ENCODE data around the gene CASP10. TPM values are rescaled to one million over a fixed set of nuclear protein-coding genes. Genes with fewer than 3 reads are reported as not detected.

The CASP10 gene
- total and polyA plus RNA-seq, 2 of the 13 experiments (the other 11 are each of a cell fraction or from before 2014, with no cell fraction given), result 22.2 to 23.8 TPM

GRCh38 chr2:201204655-201205514 lies 21.9 kb downstream of the CASP10 start (continued):
- TF ChIP-seq E2F5 (CRISPR knock-in tag; conservative IDR thresholded peaks at IDR 0.05) (no peak), ZNF777 (CRISPR knock-in tag; IDR thresholded peaks at IDR 0.05) (no peak), NFKBIZ (CRISPR knock-in tag; IDR thresholded peaks at IDR 0.05) (peak; percentile 33; the same call in 1 of the 2 replicates), SIX4 (CRISPR knock-in tag; IDR thresholded peaks at IDR 0.05) (peak; percentile 31; the same call in 1 of the 2 replicates), CEBPG (CRISPR knock-in tag; IDR thresholded peaks at IDR 0.05) (peak; percentile 82), RARG (CRISPR knock-in tag; IDR thresholded peaks at IDR 0.05; ENCODE audit: low read depth) (no peak), ZFP62 (CRISPR knock-in tag; IDR thresholded peaks at IDR 0.05) (no peak), PBX2 (CRISPR knock-in tag; IDR thresholded peaks at IDR 0.05) (no peak), ISL2 (CRISPR knock-in tag; IDR thresholded peaks at IDR 0.05) (peak; percentile 72), ZNF879 (CRISPR knock-in tag; IDR thresholded peaks at IDR 0.05) (no peak), KMT2B (CRISPR knock-in tag; IDR thresholded peaks at IDR 0.05) (peak; percentile 76; the same call in 1 of the 2 replicates), NCOA1 (CRISPR knock-in tag; IDR thresholded peaks at IDR 0.05) (peak; percentile 53; the same call in 1 of the 2 replicates), ZNF616 (CRISPR knock-in tag; IDR thresholded peaks at IDR 0.05; ENCODE audit: low read depth) (no peak; the same call in 1 of the 2 replicates), JARID2 (CRISPR knock-in tag; IDR thresholded peaks at IDR 0.05; ENCODE audit: insufficient replicate concordance) (no peak), ZSCAN12 (CRISPR knock-in tag; IDR thresholded peaks at IDR 0.05) (no peak), RAD51 (IDR thresholded peaks at IDR 0.05; ENCODE audit: borderline replicate concordance) (peak; percentile 26; the same call in 1 of the 2 replicates), ZNF83 (CRISPR knock-in tag; IDR thresholded peaks at IDR 0.05; ENCODE audit: borderline replicate concordance) (no peak), ZMYM4 (CRISPR knock-in tag; IDR thresholded peaks at IDR 0.05) (peak; percentile 86)
- TF ChIP-seq, protein P1, sequence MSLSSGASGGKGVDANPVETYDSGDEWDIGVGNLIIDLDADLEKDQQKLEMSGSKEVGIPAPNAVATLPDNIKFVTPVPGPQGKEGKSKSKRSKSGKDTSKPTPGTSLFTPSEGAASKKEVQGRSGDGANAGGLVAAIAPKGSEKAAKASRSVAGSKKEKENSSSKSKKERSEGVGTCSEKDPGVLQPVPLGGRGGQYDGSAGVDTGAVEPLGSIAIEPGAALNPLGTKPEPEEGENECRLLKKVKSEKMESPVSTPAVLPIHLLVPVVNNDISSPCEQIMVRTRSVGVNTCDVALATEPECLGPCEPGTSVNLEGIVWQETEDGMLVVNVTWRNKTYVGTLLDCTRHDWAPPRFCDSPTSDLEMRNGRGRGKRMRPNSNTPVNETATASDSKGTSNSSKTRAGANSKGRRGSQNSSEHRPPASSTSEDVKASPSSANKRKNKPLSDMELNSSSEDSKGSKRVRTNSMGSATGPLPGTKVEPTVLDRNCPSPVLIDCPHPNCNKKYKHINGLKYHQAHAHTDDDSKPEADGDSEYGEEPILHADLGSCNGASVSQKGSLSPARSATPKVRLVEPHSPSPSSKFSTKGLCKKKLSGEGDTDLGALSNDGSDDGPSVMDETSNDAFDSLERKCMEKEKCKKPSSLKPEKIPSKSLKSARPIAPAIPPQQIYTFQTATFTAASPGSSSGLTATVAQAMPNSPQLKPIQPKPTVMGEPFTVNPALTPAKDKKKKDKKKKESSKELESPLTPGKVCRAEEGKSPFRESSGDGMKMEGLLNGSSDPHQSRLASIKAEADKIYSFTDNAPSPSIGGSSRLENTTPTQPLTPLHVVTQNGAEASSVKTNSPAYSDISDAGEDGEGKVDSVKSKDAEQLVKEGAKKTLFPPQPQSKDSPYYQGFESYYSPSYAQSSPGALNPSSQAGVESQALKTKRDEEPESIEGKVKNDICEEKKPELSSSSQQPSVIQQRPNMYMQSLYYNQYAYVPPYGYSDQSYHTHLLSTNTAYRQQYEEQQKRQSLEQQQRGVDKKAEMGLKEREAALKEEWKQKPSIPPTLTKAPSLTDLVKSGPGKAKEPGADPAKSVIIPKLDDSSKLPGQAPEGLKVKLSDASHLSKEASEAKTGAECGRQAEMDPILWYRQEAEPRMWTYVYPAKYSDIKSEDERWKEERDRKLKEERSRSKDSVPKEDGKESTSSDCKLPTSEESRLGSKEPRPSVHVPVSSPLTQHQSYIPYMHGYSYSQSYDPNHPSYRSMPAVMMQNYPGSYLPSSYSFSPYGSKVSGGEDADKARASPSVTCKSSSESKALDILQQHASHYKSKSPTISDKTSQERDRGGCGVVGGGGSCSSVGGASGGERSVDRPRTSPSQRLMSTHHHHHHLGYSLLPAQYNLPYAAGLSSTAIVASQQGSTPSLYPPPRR (CRISPR knock-in tag; IDR thresholded peaks at IDR 0.05; ENCODE audit: borderline replicate concordance), result peak; percentile 68; the same call in 1 of the 2 replicates
- TF ChIP-seq, protein P2, sequence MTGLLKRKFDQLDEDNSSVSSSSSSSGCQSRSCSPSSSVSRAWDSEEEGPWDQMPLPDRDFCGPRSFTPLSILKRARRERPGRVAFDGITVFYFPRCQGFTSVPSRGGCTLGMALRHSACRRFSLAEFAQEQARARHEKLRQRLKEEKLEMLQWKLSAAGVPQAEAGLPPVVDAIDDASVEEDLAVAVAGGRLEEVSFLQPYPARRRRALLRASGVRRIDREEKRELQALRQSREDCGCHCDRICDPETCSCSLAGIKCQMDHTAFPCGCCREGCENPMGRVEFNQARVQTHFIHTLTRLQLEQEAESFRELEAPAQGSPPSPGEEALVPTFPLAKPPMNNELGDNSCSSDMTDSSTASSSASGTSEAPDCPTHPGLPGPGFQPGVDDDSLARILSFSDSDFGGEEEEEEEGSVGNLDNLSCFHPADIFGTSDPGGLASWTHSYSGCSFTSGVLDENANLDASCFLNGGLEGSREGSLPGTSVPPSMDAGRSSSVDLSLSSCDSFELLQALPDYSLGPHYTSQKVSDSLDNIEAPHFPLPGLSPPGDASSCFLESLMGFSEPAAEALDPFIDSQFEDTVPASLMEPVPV (CRISPR knock-in tag; IDR thresholded peaks at IDR 0.05), result peak; percentile 73; the same call in 1 of the 2 replicates
- TF ChIP-seq, protein P3, sequence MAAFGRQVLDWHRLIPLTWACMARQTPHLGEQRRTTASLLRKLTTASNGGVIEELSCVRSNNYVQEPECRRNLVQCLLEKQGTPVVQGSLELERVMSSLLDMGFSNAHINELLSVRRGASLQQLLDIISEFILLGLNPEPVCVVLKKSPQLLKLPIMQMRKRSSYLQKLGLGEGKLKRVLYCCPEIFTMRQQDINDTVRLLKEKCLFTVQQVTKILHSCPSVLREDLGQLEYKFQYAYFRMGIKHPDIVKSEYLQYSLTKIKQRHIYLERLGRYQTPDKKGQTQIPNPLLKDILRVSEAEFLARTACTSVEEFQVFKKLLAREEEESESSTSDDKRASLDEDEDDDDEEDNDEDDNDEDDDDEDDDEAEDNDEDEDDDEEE (CRISPR knock-in tag; IDR thresholded peaks at IDR 0.05), result no peak; the same call in none of the 2 replicates

Measured in HepG2 (cell line).